ENCODE data around the gene RHOC. TPM values are rescaled to one million over a fixed set of nuclear protein-coding genes. Genes with fewer than 3 reads are reported as not detected.

The RHOC gene
- total and polyA plus RNA-seq, 3 donors from 2014 or later = 191 to 294 (median 225) TPM

DNA sequence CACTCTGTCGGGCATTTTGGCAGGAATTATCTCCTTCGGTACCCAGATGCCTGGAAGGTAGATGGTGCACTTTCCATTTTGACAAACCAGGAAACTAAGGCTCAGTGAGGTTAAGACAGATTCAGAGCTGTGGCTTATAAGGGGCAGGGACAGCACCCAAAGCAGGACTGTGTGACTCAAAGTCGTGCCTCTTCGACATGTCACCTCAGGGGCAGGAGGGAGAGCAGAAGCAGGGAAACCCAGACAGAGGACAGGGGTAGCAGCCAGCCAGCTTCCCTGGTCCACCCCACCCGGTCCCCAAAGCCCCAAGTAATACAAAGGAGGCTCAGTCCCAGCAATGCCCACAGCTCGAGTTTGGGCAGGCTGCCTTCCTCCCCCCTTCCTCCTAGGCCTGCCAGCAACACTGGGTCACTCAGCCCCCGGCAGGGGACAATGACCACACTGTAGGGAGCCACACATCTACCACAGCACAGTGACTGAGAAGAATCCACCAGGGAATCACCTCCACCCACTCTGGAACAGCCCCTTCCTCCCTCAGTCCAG is 2.5 kb downstream of the RHOC start:
- Histone ChIP-seq H3K4me3 (peak overlapping the region in 1 of 2 donors; percentile 96), H3K27ac (peak overlapping the region; percentile 97 to 98), H3K9me3 (no peaks in the 10 kb centered on the region), H3K36me3 (ENCODE audit: low read depth, missing control alignments) (no peaks in the 10 kb centered on the region), H3K4me1 (peaks cover 67% of the 10 kb centered on the region), H3K27me3 (no peaks in the 10 kb centered on the region)
- TF ChIP-seq POLR2A (IDR thresholded peaks at IDR 0.05) = no peak
- DNase-seq = no peak
- 49 to 57% methylated on average over 5 to 7 of the region's 7 CpGs for WGBS, 2 donors
- intact Hi-C loops (cut with DNase I; ENCODE audit: low total_unique reads) = no loop called here

DNA sequence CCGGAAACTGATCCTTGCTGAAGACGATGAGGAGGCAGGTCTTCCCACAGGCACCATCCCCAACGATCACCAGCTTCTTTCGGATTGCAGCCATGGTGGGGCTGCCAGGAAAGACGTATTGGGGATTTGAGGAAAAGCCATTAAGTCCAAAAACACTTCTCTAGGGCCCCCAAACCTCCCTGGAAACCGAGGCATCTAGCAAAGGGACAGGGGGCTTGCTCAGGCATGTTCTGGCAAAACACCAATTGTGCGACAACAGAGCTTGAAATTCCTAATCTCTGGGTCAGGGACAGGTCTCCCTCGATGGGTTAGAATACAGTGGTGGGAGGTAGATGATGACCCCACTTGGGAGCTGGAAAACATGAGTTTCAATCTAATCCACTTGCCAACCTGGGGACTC is 3.2 kb downstream of the RHOC start:
- Histone ChIP-seq H3K36me3 (ENCODE audit: low read depth, missing control alignments) (no peaks in the 10 kb centered on the region), H3K4me3 (no peak overlapping the region), H3K27ac (peak overlapping the region in 1 of 2 donors; percentile 93), H3K4me1 (peaks cover 75% of the 10 kb centered on the region), H3K9me3 (no peaks in the 10 kb centered on the region), H3K27me3 (no peaks in the 10 kb centered on the region)
- DNase-seq = no peak
- intact Hi-C loops (cut with DNase I; ENCODE audit: low total_unique reads) = no loop called here
- 67 to 68% methylated on average over 8 of the region's 8 CpGs for WGBS, 2 donors
- no peak for TF ChIP-seq POLR2A (IDR thresholded peaks at IDR 0.05)
- TF ChIP-seq, protein P1, sequence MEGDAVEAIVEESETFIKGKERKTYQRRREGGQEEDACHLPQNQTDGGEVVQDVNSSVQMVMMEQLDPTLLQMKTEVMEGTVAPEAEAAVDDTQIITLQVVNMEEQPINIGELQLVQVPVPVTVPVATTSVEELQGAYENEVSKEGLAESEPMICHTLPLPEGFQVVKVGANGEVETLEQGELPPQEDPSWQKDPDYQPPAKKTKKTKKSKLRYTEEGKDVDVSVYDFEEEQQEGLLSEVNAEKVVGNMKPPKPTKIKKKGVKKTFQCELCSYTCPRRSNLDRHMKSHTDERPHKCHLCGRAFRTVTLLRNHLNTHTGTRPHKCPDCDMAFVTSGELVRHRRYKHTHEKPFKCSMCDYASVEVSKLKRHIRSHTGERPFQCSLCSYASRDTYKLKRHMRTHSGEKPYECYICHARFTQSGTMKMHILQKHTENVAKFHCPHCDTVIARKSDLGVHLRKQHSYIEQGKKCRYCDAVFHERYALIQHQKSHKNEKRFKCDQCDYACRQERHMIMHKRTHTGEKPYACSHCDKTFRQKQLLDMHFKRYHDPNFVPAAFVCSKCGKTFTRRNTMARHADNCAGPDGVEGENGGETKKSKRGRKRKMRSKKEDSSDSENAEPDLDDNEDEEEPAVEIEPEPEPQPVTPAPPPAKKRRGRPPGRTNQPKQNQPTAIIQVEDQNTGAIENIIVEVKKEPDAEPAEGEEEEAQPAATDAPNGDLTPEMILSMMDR (IDR thresholded peaks at IDR 0.05) = no peak

DNA sequence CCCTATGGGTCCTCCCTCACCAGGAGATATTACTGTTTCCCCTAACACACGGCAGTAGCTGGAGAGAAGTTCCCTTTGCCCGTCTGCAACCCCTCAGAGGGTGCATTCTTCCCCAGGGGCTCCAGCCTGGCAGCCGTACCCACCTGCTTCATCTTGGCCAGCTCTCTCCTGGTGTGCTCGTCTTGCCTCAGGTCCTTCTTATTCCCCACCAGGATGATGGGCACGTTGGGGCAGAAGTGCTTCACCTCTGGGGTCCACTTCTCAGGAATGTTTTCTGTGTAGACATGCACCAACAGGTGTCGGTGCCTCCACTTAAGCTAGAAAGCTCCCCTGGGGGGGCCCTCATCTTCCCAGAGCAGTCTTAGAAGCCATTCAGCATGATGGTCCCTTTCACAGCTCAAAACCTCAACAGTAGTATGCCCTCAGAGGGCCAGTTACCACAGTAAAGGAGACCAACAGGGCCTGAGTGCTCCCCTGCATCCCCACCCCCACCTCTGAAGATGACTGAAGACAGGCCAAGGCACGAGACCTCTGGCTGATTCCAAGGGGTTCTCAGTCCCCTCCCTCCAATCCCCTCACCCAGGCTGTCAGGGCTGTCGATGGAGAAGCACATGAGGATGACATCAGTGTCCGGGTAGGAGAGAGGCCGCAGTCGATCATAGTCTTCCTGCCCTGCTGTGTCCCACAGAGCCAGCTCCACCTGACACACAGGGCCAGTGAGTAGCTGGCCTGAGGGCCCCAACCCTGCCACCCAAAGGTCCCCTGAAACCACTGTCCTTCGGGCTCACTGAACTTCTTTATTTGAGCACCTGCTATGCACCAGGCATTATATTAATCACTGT is 4.3 kb downstream of the RHOC start:
- Histone ChIP-seq H3K9me3 (no peaks in the 10 kb centered on the region), H3K4me1 (peaks cover 81% of the 10 kb centered on the region), H3K27ac (peak overlapping the region; percentile 93), H3K27me3 (no peaks in the 10 kb centered on the region), H3K36me3 (ENCODE audit: low read depth, missing control alignments) (no peaks in the 10 kb centered on the region), H3K4me3 (no peak overlapping the region)
- intact Hi-C loops (cut with DNase I; ENCODE audit: low total_unique reads) = no loop called here
- 74 to 83% methylated on average over 7 to 12 of the region's 12 CpGs for WGBS, 2 donors
- TF ChIP-seq, protein P1 (IDR thresholded peaks at IDR 0.05) = no peak
- TF ChIP-seq POLR2A (IDR thresholded peaks at IDR 0.05) = no peak
- no peak for DNase-seq

DNA sequence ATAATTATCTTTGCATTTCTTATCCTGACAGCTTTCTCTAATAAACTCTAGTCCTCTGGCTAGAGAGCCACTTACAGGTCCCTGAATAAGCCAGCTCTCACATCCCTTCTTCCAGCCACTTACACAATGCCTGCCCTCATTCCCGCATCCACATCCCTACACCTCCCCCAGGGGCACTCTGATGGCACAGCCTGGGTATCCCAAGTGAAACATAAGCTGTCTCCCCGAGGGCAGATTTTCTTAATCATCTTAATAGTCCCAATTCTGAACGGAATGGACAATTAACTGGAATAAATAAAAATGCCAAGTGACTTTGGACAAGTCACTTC is 4.9 kb downstream of the RHOC start:
- DNase-seq = no peak
- Histone ChIP-seq H3K27ac (peak overlapping the region; percentile 93), H3K9me3 (no peaks in the 10 kb centered on the region), H3K4me1 (peaks cover 78% of the 10 kb centered on the region), H3K4me3 (no peak overlapping the region), H3K27me3 (no peaks in the 10 kb centered on the region), H3K36me3 (ENCODE audit: low read depth, missing control alignments) (no peaks in the 10 kb centered on the region)
- 52 to 67% methylated on average over 3 of the region's 3 CpGs for WGBS, 2 donors
- TF ChIP-seq POLR2A (IDR thresholded peaks at IDR 0.05) = no peak
- TF ChIP-seq, protein P1 (IDR thresholded peaks at IDR 0.05) = no peak
- intact Hi-C loops (cut with DNase I; ENCODE audit: low total_unique reads) = no loop called here

DNA sequence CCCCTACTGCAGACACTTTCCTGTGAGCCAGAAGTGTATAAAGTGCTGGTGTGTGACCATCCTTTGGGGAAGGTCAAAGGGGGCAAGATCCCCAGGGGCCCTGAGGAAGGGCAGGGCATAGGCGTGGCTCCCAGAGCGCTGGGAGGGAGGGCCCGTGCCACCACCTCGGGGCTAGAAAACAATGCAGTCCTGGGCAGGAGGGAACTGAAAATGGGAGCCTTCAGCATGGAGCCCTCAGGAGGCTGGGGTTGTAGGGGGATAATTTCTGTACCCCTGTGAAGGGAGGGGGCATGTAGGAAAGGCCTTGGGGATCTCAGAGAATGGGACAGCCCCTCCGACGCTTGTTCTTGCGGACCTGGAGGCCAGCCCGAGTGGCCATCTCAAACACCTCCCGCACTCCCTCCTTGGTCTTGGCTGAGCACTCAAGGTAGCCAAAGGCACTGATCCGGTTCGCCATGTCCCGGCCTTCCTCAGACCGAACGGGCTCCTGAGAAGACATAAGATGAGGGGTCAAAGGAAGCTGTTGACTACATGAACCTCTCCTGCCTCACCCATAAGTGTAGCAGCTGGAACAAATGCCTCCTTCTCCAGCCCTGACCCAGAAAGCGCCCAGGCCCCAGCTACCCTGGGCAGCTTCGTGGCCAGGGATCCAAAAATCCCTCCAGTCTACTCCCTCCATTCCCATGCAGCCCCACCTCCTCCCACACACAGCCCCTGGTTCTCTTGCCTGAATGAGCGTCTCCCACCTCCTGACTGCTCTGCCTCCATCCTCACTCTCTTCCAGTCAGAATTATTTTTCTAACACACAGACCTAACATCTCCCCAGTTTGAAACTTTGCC is 5.5 kb downstream of the RHOC start:
- H3K4me3 ChIP-seq = no peak overlapping the region
- TF ChIP-seq, protein P1 (IDR thresholded peaks at IDR 0.05) = no peak
- TF ChIP-seq POLR2A (IDR thresholded peaks at IDR 0.05) = no peak
- DNase-seq = no peak
- intact Hi-C loops (cut with DNase I; ENCODE audit: low total_unique reads) = no loop called here
- H3K4me1 ChIP-seq = peaks cover 78% of the 10 kb centered on the region
- WGBS, 2 donors = 49 to 60% methylated on average over 10 to 17 of the region's 17 CpGs
- no peaks in the 10 kb centered on the region for H3K27me3 ChIP-seq
- no peaks in the 10 kb centered on the region for H3K9me3 ChIP-seq
- H3K36me3 ChIP-seq (ENCODE audit: low read depth, missing control alignments) = no peaks in the 10 kb centered on the region
- peak overlapping the region; percentile 93 for H3K27ac ChIP-seq
